Astrocyte (in vitro differentiated cells and primary cell): ENCODE measurements around the gene TMEM170B. TPM values are rescaled to one million over a fixed set of nuclear protein-coding genes. Genes with fewer than 3 reads are reported as not detected.
A peak's percentile ranks its signal among the peaks of the same experiment; 100 is the strongest.

ENCODE experiments used
- DNase-seq: peaks from one replicate; pipeline ENCODE4 v3.0.0-alpha.2; 2010; ENCODE audit warnings: low read depth
- FAIRE-seq: peaks from 2 replicates; lab custom pipeline; 2011; peaks lifted over from hg19 to GRCh38; lab: Jason Lieb, UNC
- H2AFZ ChIP-seq: 2 replicates; pipeline ENCODE4 v1.6.0; 2012; ENCODE audit warnings: low read depth, low read length, inconsistent platforms
- H3K27ac ChIP-seq: 2 replicates; pipeline ENCODE4 v1.5.1; 2011; ENCODE audit warnings: low read depth, low read length, inconsistent platforms
- H3K27me3 ChIP-seq: 2 replicates; pipeline ENCODE4 v1.6.0; 2011; ENCODE audit warnings: low read length, inconsistent platforms; ENCODE audit not compliant: insufficient read depth
- H3K36me3 ChIP-seq: 2 replicates; pipeline ENCODE4 v1.5.1; 2011; ENCODE audit warnings: low read length, inconsistent platforms; ENCODE audit not compliant: insufficient read depth
- H3K4me1 ChIP-seq: 2 replicates; pipeline ENCODE4 v1.5.1; 2011; ENCODE audit warnings: low read length, inconsistent platforms; ENCODE audit not compliant: insufficient read depth
- H3K4me2 ChIP-seq: 2 replicates; pipeline ENCODE4 v1.6.0; 2012; ENCODE audit warnings: low read length, inconsistent platforms
- H3K4me3 ChIP-seq: 2 replicates; pipeline ENCODE4 v1.5.1; 2011; ENCODE audit warnings: low read depth, mild to moderate bottlenecking, low read length, inconsistent platforms; ENCODE audit not compliant: insufficient read depth
- H3K79me2 ChIP-seq: 2 replicates; pipeline ENCODE4 v1.6.0; 2012; ENCODE audit warnings: mild to moderate bottlenecking, low read length, inconsistent platforms; ENCODE audit not compliant: insufficient read depth
- H3K9ac ChIP-seq: 2 replicates; pipeline ENCODE4 v1.6.0; 2012; ENCODE audit warnings: mild to moderate bottlenecking, low read length, inconsistent platforms
- H3K9me3 ChIP-seq: 2 replicates; pipeline ENCODE4 v1.5.1; 2012; ENCODE audit warnings: low read depth, mild to moderate bottlenecking, low read length, inconsistent platforms; ENCODE audit not compliant: insufficient read depth
- H4K20me1 ChIP-seq: 2 replicates; pipeline ENCODE4 v1.6.0; 2012; ENCODE audit warnings: low read length, inconsistent platforms; ENCODE audit not compliant: insufficient read depth
- H3K27ac Mint-ChIP-seq: one replicate; pipeline ENCODE4 v1.8.0; 2021; ENCODE audit warnings: mild to moderate bottlenecking, mixed read lengths; ENCODE audit not compliant: unreplicated experiment
- H3K27me3 Mint-ChIP-seq: one replicate; pipeline ENCODE4 v1.8.0; 2021; ENCODE audit warnings: low read depth, mixed read lengths; ENCODE audit not compliant: unreplicated experiment
- H3K36me3 Mint-ChIP-seq: one replicate; pipeline ENCODE4 v1.8.0; 2021; ENCODE audit warnings: low read depth, mixed read lengths; ENCODE audit not compliant: unreplicated experiment
- H3K4me1 Mint-ChIP-seq: one replicate; pipeline ENCODE4 v1.8.0; 2021; ENCODE audit warnings: low read depth, mixed read lengths; ENCODE audit not compliant: unreplicated experiment
- H3K4me3 Mint-ChIP-seq: one replicate; pipeline ENCODE4 v1.8.0; 2021; ENCODE audit warnings: mild to moderate bottlenecking, moderate library complexity, mixed read lengths; ENCODE audit not compliant: unreplicated experiment
- H3K9me3 Mint-ChIP-seq: one replicate; pipeline ENCODE4 v1.8.0; 2021; ENCODE audit warnings: mild to moderate bottlenecking, mixed read lengths; ENCODE audit not compliant: unreplicated experiment
- EZH2 ChIP-seq: IDR thresholded peaks from 2 replicates; pipeline ENCODE4 v1.6.1; 2012; ENCODE audit warnings: mild to moderate bottlenecking, low read length, inconsistent platforms; ENCODE audit not compliant: insufficient read depth
- total RNA-seq: library from RNA; stranded (reverse); gene quantifications from 2 replicates; pipeline ENCODE4 v1.2.1, GENCODE V29; 2021
- TF ChIP-seq, protein P1 (sequence below): IDR thresholded peaks from 2 replicates; pipeline ENCODE4 v1.5.1; 2011; ENCODE audit warnings: low read depth, mild to moderate bottlenecking, inconsistent platforms, low read length, moderate library complexity; ENCODE audit not compliant: insufficient read depth

TMEM170B gene
- total RNA-seq, 1 donor from 2014 or later, result 2.5 TPM

DNA sequence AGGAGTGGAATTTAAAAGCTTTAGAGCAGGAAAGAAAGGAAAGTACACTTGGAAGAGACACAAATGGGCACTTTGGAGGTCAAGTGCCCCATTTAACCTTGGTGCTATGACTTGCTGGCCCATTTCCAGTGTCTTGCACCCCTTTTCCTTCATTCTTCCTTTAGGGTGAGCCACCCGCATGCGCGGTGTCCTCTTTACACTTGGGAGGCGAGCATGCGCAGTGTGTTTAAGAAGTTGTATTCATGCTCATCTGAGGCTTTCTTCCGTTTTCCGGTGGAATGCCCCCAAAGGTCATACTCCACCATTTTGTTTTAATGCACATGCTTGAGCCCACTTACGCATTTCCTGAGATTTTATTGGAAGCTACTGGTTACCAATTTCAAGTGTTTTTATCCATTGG lies 29.1 kb downstream of the TMEM170B start:
- no peak overlapping the region for H3K4me2 ChIP-seq
- no peaks in the 10 kb centered on the region for H4K20me1 ChIP-seq
- no peaks in the 10 kb centered on the region for H3K79me2 ChIP-seq
- no peak overlapping the region for H3K9ac ChIP-seq
- no peak overlapping the region for H2AFZ ChIP-seq
- no peak overlapping the region for H3K4me3 ChIP-seq
- TF ChIP-seq, protein P1, sequence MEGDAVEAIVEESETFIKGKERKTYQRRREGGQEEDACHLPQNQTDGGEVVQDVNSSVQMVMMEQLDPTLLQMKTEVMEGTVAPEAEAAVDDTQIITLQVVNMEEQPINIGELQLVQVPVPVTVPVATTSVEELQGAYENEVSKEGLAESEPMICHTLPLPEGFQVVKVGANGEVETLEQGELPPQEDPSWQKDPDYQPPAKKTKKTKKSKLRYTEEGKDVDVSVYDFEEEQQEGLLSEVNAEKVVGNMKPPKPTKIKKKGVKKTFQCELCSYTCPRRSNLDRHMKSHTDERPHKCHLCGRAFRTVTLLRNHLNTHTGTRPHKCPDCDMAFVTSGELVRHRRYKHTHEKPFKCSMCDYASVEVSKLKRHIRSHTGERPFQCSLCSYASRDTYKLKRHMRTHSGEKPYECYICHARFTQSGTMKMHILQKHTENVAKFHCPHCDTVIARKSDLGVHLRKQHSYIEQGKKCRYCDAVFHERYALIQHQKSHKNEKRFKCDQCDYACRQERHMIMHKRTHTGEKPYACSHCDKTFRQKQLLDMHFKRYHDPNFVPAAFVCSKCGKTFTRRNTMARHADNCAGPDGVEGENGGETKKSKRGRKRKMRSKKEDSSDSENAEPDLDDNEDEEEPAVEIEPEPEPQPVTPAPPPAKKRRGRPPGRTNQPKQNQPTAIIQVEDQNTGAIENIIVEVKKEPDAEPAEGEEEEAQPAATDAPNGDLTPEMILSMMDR, result no peak
- TF ChIP-seq EZH2, result no peak
- H3K27me3 Mint-ChIP-seq, result no peaks in the 10 kb centered on the region
- no peak overlapping the region for H3K4me3 Mint-ChIP-seq
- H3K27ac Mint-ChIP-seq, result no peak overlapping the region
- no peaks in the 10 kb centered on the region for H3K4me1 Mint-ChIP-seq
- DNase-seq, result no peak
- no peaks in the 10 kb centered on the region for H3K9me3 Mint-ChIP-seq
- no peaks in the 10 kb centered on the region for H3K36me3 ChIP-seq
- H3K9me3 ChIP-seq, result no peaks in the 10 kb centered on the region
- H3K27me3 ChIP-seq, result no peaks in the 10 kb centered on the region
- H3K4me1 ChIP-seq, result no peaks in the 10 kb centered on the region
- no peak overlapping the region for H3K27ac ChIP-seq
- H3K36me3 Mint-ChIP-seq, result no peaks in the 10 kb centered on the region
- FAIRE-seq, result no peak

GRCh38 chr6:11571073-11571472 lies 33.5 kb downstream of the TMEM170B start:
- TF ChIP-seq, protein P1, result no peak
- no peak for TF ChIP-seq EZH2
- Histone ChIP-seq H3K27me3 (no peaks in the 10 kb centered on the region), H3K9ac (no peak overlapping the region), H3K4me3 (no peak overlapping the region), H3K27ac (no peak overlapping the region), H2AFZ (no peak overlapping the region), H3K4me1 (no peaks in the 10 kb centered on the region), H3K9me3 (no peaks in the 10 kb centered on the region), H3K4me2 (no peak overlapping the region), H4K20me1 (no peaks in the 10 kb centered on the region), H3K79me2 (no peaks in the 10 kb centered on the region), H3K36me3 (no peaks in the 10 kb centered on the region)
- Mint-ChIP-seq H3K36me3 (no peaks in the 10 kb centered on the region), H3K9me3 (no peaks in the 10 kb centered on the region), H3K4me1 (peaks cover 2% of the 10 kb centered on the region), H3K27me3 (no peaks in the 10 kb centered on the region), H3K4me3 (no peak overlapping the region), H3K27ac (no peak overlapping the region)
- FAIRE-seq (no peak), DNase-seq (no peak)

DNA sequence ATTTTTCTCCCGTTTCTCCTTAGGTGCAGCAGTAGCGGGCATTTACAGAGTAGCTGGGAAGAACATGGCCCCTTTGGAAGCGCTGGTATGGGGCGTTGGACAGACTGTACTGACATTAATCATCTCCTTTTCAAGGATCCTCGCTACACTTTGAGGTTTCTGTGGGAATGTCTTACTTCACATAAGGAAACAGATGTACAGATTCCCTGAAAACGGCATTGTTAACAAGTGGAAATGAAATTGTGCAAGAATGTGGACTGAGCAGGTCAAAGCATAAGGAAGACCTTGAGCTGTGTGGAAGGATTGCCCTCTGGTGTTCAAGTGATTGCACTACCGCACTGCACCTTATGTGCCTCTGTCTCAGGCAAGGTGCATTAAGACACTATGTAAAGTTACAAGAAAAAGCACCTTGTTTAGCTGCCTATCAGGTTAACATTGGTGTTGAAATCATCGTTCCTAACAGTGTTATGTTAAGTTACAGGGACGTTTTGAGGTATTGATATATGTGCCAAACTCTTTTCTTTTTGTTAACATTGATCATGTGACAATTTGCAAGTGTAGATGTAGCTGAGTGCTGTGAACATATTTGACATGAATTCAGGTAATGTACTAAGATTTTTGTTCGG lies 38.0 kb downstream of the TMEM170B start:
- no peak overlapping the region for H3K27ac ChIP-seq
- H3K9me3 ChIP-seq, result no peaks in the 10 kb centered on the region
- Mint-ChIP-seq H3K36me3 (no peaks in the 10 kb centered on the region), H3K27me3 (no peaks in the 10 kb centered on the region), H3K27ac (peak overlapping the region; percentile 67), H3K4me3 (no peak overlapping the region), H3K9me3 (no peaks in the 10 kb centered on the region), H3K4me1 (peaks cover 2% of the 10 kb centered on the region)
- no peaks in the 10 kb centered on the region for H4K20me1 ChIP-seq
- H2AFZ ChIP-seq, result peak overlapping the region; percentile 16
- H3K27me3 ChIP-seq, result no peaks in the 10 kb centered on the region
- no peaks in the 10 kb centered on the region for H3K79me2 ChIP-seq
- H3K36me3 ChIP-seq, result no peaks in the 10 kb centered on the region
- DNase-seq, result peak; percentile 64
- no peak overlapping the region for H3K4me3 ChIP-seq
- no peak overlapping the region for H3K9ac ChIP-seq
- no peaks in the 10 kb centered on the region for H3K4me1 ChIP-seq
- FAIRE-seq, result peak; percentile 98
- TF ChIP-seq EZH2, result no peak
- TF ChIP-seq, protein P1, result peak; percentile 98
- H3K4me2 ChIP-seq, result peak overlapping the region; percentile 31
